PC-9 (cell line): ENCODE data around the gene ZBTB26.

ENCODE experiments used
- EZH2 ChIP-seq: fragments of 200-600 bp; sonication (generic); IDR thresholded peaks from 2 replicates; pipeline ENCODE4 v1.8.0; 2017; ENCODE audit warnings: antibody characterized with exemption, low read depth
- TF ChIP-seq, protein P1 (sequence below): fragments of 200-600 bp; sonication (generic); conservative IDR thresholded peaks from 2 replicates; pipeline ENCODE4 v1.6.1; 2017; ENCODE audit warnings: mixed run types, antibody characterized with exemption, mild to moderate bottlenecking, moderate library complexity

DNA sequence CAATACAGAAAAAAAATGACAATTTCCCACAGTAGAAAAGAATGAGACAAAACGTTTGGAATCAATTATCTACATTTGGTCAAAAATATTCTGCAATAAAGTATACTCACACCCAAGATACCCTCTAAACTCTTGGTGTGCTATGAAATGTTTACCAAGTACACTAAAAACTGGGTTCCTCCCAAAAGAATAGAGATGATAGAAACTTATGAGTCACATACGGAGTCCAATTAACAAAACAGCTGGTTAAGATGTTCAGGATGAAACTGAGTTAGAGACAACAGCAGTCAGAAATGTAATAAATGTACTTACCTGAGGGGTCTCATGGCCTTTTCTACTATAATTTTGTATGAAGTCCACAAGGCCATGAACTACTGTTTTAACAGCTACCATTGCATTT, 51.9 kb downstream of the ZBTB26 start:
- TF ChIP-seq, protein P1, sequence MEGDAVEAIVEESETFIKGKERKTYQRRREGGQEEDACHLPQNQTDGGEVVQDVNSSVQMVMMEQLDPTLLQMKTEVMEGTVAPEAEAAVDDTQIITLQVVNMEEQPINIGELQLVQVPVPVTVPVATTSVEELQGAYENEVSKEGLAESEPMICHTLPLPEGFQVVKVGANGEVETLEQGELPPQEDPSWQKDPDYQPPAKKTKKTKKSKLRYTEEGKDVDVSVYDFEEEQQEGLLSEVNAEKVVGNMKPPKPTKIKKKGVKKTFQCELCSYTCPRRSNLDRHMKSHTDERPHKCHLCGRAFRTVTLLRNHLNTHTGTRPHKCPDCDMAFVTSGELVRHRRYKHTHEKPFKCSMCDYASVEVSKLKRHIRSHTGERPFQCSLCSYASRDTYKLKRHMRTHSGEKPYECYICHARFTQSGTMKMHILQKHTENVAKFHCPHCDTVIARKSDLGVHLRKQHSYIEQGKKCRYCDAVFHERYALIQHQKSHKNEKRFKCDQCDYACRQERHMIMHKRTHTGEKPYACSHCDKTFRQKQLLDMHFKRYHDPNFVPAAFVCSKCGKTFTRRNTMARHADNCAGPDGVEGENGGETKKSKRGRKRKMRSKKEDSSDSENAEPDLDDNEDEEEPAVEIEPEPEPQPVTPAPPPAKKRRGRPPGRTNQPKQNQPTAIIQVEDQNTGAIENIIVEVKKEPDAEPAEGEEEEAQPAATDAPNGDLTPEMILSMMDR = no peak
- TF ChIP-seq EZH2 = no peak
